ENCODE measurements around the gene MYOM1. TPM values are rescaled to one million over a fixed set of nuclear protein-coding genes. Genes with fewer than 3 reads are reported as not detected.

Gene MYOM1
- total RNA-seq, 2 experiments from 2014 or later = 2.7 to 3.3 TPM

DNA sequence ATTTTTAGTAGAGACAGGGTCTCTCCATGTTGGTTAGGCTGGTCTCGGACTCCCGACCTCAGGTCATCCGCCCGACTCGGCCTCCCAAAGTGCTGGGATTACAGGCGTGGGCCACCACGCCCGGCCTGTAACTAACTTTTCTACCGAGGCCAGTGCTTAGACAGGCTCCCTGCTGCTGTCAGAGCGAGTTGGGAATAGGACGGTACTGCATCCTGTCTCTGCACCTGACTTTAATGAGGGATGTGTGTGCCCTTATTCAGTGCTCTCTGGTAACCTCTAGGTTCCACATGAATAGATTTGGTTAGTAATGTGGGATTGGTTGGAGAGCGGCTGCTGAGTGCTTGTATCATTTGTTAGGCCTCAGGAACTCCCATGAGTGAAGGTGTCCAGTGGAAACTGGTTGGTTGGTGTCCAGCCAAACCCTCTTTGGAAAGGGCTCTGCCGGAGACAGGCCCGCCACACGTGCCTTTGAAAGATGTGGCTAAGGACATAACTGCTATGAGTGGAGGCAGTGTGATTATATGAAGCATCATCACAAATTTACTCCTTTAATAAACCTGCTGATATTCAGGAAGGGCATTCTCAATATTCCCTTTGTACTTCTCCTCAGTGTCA lies 36.6 kb downstream of the MYOM1 start:
- peaks cover 4% of the 10 kb centered on the region for H3K4me1 Mint-ChIP-seq
- no peak overlapping the region for H3K4me3 Mint-ChIP-seq
- H3K27ac Mint-ChIP-seq = no peak overlapping the region
- peaks cover 2% of the 10 kb centered on the region for H3K27me3 Mint-ChIP-seq
- DNase-seq (no peak), ATAC-seq (ENCODE audit: low read depth) (no peak)
- H3K36me3 Mint-ChIP-seq = peaks cover 2% of the 10 kb centered on the region
- POLR2A ChIA-PET = interaction anchor here (0.6 kb wide), 1 partner anchor 130 kb away, joined by 4 read pairs; no protein-coding TSS in a partner anchor
- H3K9me3 Mint-ChIP-seq = no peaks in the 10 kb centered on the region

DNA sequence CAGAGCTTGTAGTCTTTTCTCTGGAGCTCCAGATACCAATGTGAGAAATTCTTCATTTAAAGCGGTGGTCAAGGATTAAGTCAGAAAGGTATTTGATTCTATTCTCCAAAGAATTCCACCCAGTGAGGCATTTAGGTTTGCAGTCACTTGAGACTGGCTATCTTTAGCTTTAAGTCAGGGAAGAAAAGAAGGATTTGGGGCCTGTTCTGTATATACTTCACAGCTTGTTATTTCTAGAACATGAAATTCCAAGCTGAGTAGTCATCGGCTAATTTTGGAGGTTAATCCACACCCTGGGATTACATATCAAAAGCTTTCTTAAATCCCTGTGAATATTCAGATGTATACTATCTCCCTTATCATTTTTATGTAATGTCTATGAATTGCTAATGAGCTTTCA lies 39.4 kb downstream of the MYOM1 start:
- no peak for DNase-seq
- Mint-ChIP-seq H3K4me1 (peaks cover 2% of the 10 kb centered on the region), H3K4me3 (no peak overlapping the region), H3K9me3 (no peaks in the 10 kb centered on the region), H3K36me3 (no peaks in the 10 kb centered on the region), H3K27ac (no peak overlapping the region), H3K27me3 (peaks cover 2% of the 10 kb centered on the region)
- POLR2A ChIA-PET = no interaction called here
- no peak for ATAC-seq (ENCODE audit: low read depth)

DNA sequence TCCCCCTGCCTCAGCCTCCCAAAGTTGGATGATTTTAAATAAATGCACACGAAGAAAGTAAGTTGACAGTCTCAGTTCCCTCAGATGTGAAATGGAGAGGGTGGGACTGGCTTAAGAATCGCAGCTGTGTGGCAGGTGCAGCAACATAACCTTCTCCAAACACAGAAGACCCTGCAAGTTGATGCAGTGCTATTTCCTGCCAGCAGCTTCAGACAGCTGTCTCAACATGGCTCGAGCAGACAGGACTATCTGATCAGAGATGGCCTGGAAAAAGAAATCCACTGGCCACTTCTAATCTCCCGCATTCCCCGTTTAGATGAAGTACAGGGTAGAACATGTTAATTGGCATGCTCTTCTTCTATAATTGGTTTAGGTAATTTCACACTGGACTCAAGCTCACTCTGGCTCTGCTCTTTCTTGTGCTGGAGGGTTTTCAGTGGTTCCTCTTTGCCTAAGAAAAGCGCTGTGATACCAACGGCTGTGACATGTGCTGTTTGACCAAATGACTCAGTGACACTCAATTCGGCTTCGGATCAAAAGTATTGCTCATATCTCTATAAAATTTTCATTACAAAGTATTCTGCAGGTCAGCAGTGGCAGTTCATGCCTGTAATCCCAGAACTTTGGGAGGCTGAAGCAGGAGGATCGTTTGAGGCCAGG lies 40.2 kb downstream of the MYOM1 start:
- no peaks in the 10 kb centered on the region for H3K36me3 Mint-ChIP-seq
- peaks cover 2% of the 10 kb centered on the region for H3K27me3 Mint-ChIP-seq
- DNase-seq (no peak), ATAC-seq (ENCODE audit: low read depth) (no peak)
- peaks cover 2% of the 10 kb centered on the region for H3K4me1 Mint-ChIP-seq
- POLR2A ChIA-PET = interaction anchor here (0.7 kb wide), 1 partner anchor 13 kb away, joined by 3 read pairs; no protein-coding TSS in a partner anchor
- H3K27ac Mint-ChIP-seq = no peak overlapping the region
- no peak overlapping the region for H3K4me3 Mint-ChIP-seq
- H3K9me3 Mint-ChIP-seq = no peaks in the 10 kb centered on the region

DNA sequence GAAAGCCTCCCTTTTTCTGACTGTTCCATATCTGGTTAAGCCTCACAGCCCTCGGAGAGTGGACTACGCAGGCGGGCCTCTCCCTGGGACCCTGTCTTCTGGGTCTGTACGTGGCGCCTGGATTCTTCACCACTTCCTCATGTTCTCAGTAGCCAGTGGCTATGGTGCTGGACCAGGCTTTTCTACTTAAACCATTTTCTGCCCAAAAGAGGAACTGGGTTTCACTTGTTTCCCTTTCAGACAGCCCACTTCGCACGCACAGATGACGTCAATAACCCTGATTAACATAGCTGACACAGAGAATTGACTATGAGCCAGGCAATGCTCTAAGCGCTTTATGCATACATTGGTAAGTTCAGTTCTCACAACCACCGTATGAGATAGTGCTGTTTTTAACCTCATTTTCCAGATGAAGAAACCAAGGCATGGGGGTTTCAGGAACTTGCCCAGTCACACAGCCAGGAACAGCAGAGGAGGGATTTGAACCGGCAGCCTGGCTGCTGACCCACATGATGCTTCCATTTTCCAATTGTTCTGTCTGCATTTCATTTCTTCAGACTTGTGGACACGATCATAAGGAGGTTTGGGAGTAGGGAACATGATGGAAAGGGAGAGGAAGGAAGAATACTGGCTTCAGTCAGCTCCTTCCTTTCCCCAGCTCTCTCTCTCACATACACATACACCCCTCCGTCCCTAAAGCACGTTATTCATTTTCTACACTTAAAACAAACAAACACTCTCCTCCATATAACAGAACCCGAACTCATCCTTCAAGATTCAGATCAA lies 41.7 kb downstream of the MYOM1 start:
- DNase-seq (no peak), ATAC-seq (ENCODE audit: low read depth) (peak; percentile 42)
- no peaks in the 10 kb centered on the region for H3K36me3 Mint-ChIP-seq
- POLR2A ChIA-PET = no interaction called here
- peaks cover 4% of the 10 kb centered on the region for H3K4me1 Mint-ChIP-seq
- no peaks in the 10 kb centered on the region for H3K9me3 Mint-ChIP-seq
- H3K4me3 Mint-ChIP-seq = no peak overlapping the region
- H3K27me3 Mint-ChIP-seq = peaks cover 2% of the 10 kb centered on the region
- H3K27ac Mint-ChIP-seq = peak overlapping the region; percentile 44

DNA sequence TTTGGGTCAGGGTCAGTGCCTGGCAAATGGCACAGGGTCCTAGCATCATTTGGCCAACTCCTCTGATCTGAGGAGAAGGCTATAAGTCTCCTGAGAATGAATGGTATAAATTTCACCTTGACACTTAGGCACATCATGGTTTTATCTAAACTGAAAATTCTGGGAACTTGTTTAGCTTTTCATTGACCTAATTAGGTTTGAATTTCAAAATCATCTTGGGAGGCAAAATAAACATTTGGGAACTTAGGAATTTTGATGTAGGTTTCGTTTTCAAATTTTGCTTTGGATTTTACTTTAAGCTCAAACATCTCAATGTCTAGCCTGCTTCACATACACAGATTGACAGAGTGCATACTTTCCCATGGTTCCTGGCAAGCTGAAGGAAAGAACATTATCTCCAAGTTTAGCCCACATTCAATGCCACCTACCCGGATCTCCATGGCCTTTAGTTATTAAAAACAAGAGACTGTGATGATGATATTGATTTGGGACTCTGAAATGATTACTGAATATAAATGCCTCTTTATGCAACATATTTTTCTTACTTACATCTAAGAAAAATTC lies 44.5 kb downstream of the MYOM1 start:
- Mint-ChIP-seq H3K27ac (no peak overlapping the region), H3K9me3 (no peaks in the 10 kb centered on the region), H3K36me3 (no peaks in the 10 kb centered on the region), H3K4me1 (peaks cover 4% of the 10 kb centered on the region), H3K27me3 (peaks cover 2% of the 10 kb centered on the region), H3K4me3 (no peak overlapping the region)
- POLR2A ChIA-PET = no interaction called here
- DNase-seq (no peak), ATAC-seq (ENCODE audit: low read depth) (no peak)

DNA sequence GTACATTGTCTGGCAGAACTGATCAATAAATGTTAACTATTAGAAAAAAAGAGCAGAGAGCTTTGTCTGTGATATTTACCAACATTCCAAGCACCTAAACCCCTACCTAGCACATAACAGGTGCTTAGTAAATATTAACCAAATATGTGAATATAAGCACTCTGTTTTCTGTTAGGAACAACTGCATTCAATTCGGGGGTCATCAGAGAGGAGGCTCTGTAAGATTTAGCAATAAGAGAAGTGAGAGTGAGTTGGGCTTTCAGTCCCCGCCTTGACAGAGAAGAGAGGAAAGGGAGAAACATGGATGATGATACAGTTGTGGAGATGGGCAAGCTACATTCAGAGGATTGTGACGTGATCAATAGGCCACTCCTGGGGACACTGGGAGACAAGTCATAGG lies 47.7 kb downstream of the MYOM1 start:
- no peaks in the 10 kb centered on the region for H3K27me3 Mint-ChIP-seq
- ATAC-seq (ENCODE audit: low read depth) = no peak
- no peaks in the 10 kb centered on the region for H3K9me3 Mint-ChIP-seq
- POLR2A ChIA-PET = no interaction called here
- H3K36me3 Mint-ChIP-seq = no peaks in the 10 kb centered on the region
- no peak for DNase-seq
- no peak overlapping the region for H3K27ac Mint-ChIP-seq
- peaks cover 2% of the 10 kb centered on the region for H3K4me1 Mint-ChIP-seq
- H3K4me3 Mint-ChIP-seq = no peak overlapping the region

DNA sequence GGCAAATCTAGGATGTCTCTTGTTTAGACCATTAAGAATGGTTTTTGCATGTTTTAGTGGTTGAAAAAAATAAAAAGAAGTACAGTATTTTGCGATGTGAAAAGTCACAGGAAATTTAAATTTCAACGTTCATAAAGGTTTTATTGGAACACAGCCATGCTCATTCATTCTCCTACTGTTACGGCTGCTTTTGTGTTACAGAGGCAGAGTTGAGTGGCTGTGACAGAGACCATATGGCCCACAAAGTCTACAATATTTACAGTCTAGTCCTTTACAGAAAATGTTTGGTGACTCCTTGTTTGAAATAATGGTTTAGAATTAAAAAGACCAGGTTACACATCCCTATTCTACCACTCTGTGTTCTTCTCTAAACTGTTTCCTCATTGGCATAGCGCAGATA lies 48.1 kb downstream of the MYOM1 start:
- no peak for DNase-seq
- POLR2A ChIA-PET = no interaction called here
- Mint-ChIP-seq H3K4me3 (no peak overlapping the region), H3K36me3 (no peaks in the 10 kb centered on the region), H3K27me3 (no peaks in the 10 kb centered on the region), H3K27ac (no peak overlapping the region), H3K4me1 (peaks cover 2% of the 10 kb centered on the region), H3K9me3 (no peaks in the 10 kb centered on the region)
- no peak for ATAC-seq (ENCODE audit: low read depth)

DNA sequence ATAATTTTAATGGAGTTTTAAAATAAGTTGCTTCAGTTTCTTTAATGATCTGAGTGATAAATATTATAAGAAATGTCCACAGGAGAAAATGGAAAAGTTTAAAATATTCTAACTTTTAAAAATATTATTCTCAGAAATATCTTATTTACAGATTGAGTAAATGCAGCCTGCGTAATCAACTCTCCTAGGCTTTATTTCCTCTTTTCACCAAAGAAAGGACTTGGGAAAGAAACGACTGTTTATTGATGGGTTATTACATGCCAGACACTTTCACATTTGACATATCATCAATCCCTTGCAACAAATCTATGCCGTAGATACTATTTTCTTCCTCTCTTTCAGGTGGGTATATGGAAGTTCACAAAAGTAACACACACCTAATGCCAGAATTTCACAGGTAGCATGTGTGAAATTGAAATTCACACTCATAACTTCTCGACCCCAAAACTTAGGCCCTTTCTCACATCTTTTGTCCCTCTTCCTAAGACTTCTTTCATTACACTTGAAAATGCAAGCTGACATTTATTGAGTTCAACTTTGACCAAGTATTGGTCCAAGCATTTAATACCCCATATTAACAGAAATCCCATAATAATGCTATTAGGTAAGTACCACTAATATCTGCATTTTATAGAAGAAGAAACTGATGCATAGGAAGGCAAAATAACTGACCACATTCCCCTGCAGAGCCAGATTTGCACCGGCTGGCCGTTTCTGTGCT lies 49.2 kb downstream of the MYOM1 start:
- POLR2A ChIA-PET = no interaction called here
- Mint-ChIP-seq H3K36me3 (no peaks in the 10 kb centered on the region), H3K9me3 (no peaks in the 10 kb centered on the region), H3K27ac (no peak overlapping the region), H3K4me3 (no peak overlapping the region), H3K27me3 (no peaks in the 10 kb centered on the region), H3K4me1 (peaks cover 2% of the 10 kb centered on the region)
- DNase-seq = no peak
- ATAC-seq (ENCODE audit: low read depth) = no peak

DNA sequence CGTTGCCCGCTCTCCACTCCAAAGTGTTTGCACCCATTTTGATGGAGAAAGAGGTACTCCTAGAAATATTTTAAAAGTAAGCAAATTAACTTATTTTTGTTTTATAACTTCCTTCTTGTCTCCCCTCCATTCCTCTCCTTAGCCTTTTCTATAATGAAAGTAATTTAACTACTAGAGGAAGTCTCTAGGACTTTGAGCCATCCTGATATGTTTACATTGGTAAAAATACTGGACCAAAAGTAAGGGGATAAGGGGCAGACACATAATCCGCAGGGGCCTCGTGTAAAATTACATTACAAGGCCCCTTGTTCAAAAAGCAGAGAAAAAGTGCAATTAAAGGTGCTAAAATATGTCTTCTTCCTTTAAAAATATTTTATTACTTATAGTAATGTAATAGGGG lies 55.4 kb downstream of the MYOM1 start:
- ATAC-seq (ENCODE audit: low read depth) (no peak), DNase-seq (no peak)
- Mint-ChIP-seq H3K27me3 (no peaks in the 10 kb centered on the region), H3K9me3 (no peaks in the 10 kb centered on the region), H3K36me3 (no peaks in the 10 kb centered on the region), H3K4me1 (no peaks in the 10 kb centered on the region), H3K27ac (no peak overlapping the region), H3K4me3 (no peak overlapping the region)
- POLR2A ChIA-PET = no interaction called here

DNA sequence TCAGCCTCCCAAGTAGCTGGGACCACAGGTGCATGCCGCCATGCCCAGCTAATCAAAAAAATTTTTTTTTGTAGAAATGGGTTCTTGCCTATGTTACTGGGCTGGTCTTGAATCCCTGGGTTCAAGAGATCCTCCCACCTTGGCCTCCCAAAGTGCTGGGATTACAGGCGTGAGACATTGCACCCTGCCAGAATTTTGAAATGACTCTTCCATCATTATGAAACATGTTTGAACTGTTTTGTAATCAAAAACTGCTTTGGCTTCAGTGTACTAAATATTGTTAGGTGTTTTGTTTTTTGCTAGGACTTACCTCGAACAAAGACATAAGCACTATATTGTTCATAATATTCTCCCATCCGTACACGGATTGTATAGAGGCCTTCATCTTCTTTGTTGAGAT lies 55.8 kb downstream of the MYOM1 start:
- Mint-ChIP-seq H3K4me1 (no peaks in the 10 kb centered on the region), H3K9me3 (no peaks in the 10 kb centered on the region), H3K4me3 (no peak overlapping the region), H3K27ac (no peak overlapping the region), H3K36me3 (no peaks in the 10 kb centered on the region), H3K27me3 (no peaks in the 10 kb centered on the region)
- DNase-seq (no peak), ATAC-seq (ENCODE audit: low read depth) (no peak)
- POLR2A ChIA-PET = no interaction called here

DNA sequence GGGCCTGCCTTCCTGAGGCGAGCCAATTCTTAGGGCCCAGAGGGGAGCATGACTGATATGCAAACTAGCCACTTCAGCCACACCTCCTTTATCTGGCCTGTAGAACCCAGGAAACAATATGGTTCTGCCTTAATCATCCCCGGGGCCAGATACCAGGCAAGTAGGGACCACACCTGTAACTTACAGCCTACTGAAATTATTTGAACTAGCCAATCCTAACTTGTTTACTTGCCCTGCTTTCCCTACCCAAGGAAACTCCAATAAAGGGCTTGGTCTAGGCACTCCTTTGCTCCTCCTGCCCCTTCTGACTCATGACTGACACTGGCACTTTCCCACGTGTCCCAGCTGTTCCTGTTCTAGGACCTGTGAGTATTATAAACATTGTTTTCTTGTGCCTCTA lies 57.6 kb downstream of the MYOM1 start:
- no peak overlapping the region for H3K27ac Mint-ChIP-seq
- ATAC-seq (ENCODE audit: low read depth) = no peak
- POLR2A ChIA-PET = no interaction called here
- no peak overlapping the region for H3K4me3 Mint-ChIP-seq
- H3K36me3 Mint-ChIP-seq = no peaks in the 10 kb centered on the region
- DNase-seq = no peak
- no peaks in the 10 kb centered on the region for H3K27me3 Mint-ChIP-seq
- no peaks in the 10 kb centered on the region for H3K4me1 Mint-ChIP-seq
- no peaks in the 10 kb centered on the region for H3K9me3 Mint-ChIP-seq

DNA sequence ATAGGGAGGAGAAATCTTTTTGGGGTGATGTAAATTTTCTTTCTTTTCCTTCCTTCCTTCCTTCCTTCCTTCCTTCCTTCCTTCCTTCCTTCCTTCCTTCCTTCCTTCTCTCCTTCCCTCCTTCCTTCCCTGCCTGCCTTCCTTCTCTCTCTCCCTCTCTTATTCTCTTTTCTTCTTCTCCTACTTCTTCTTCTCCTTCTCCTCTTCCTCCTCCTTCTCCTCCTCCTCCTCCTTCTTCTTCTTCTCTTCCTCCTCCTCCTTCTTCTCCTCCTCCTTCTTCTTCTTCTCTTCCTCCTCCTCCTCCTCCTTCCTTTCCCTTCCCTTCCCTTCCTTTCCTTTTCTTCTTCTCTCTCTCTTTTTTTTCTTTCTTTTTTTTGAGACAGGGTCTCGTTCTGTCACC lies 59.9 kb downstream of the MYOM1 start:
- DNase-seq (no peak), ATAC-seq (ENCODE audit: low read depth) (no peak)
- Mint-ChIP-seq H3K4me1 (no peaks in the 10 kb centered on the region), H3K4me3 (no peak overlapping the region), H3K9me3 (no peaks in the 10 kb centered on the region), H3K27ac (no peak overlapping the region), H3K27me3 (no peaks in the 10 kb centered on the region), H3K36me3 (no peaks in the 10 kb centered on the region)
- POLR2A ChIA-PET = no interaction called here

DNA sequence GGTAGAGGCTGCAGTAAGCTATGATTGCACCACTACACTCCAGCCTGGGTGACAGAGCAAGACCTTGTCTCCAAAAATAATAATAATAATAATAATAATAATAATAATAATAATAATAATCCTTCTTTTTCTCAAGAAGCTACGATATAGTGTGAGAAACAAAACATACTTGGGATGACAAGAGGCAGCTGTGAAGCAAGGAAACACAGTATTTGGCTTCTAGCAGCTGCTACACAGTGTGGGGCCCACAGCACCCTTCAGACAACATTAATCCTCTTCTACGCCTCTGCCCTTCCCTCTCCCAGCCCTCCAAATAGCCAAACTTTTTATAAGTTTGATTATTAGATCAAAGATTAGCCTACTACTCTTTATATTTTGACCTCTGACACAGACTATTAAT lies 62.2 kb downstream of the MYOM1 start:
- no peaks in the 10 kb centered on the region for H3K36me3 Mint-ChIP-seq
- H3K27ac Mint-ChIP-seq = no peak overlapping the region
- ATAC-seq (ENCODE audit: low read depth) (no peak), DNase-seq (no peak)
- no peak overlapping the region for H3K4me3 Mint-ChIP-seq
- H3K9me3 Mint-ChIP-seq = no peaks in the 10 kb centered on the region
- POLR2A ChIA-PET = no interaction called here
- no peaks in the 10 kb centered on the region for H3K27me3 Mint-ChIP-seq
- H3K4me1 Mint-ChIP-seq = no peaks in the 10 kb centered on the region

Measured in activated naive CD8-positive, alpha-beta T cell treated with anti-CD3 and anti-CD28 coated beads, Interleukin-2, amount 10 ng/mL, durations not matched to agents 7 days and 5 days (primary cell).